IgD-negative memory B cell (primary cell): ENCODE results near the gene PDZD2. TPM values are rescaled to one million over a fixed set of nuclear protein-coding genes. Genes with fewer than 3 reads are reported as not detected.
"Not testable (repeated sequence)": the region's sequence is repeated elsewhere in the genome, so short reads cannot be mapped to it uniquely, and the experiment has no call there.

Experiments
- H3K27ac Mint-ChIP-seq, 3 donors: one replicate each; pipeline ENCODE4 v1.8.0; 2020 to 2022; ENCODE audit warnings: mild to moderate bottlenecking in 3 of 3, mixed read lengths in 3 of 3, moderate library complexity in 1 of 3
- H3K27me3 Mint-ChIP-seq: one replicate; pipeline ENCODE4 v1.8.0; 2021; ENCODE audit warnings: mixed read lengths
- H3K36me3 Mint-ChIP-seq: one replicate; pipeline ENCODE4 v1.8.0; 2020; ENCODE audit warnings: mild to moderate bottlenecking, mixed read lengths
- H3K4me1 Mint-ChIP-seq, 3 donors: one replicate each; pipeline ENCODE4 v1.8.0; 2020 to 2022; ENCODE audit warnings: mixed read lengths in 3 of 3, mild to moderate bottlenecking in 1 of 3
- H3K4me3 Mint-ChIP-seq, 4 donors: one replicate each; pipeline ENCODE4 v1.8.0; 2020 to 2022; ENCODE audit warnings: mild to moderate bottlenecking in 4 of 4, mixed read lengths in 4 of 4, moderate library complexity in 3 of 4
- H3K9me3 Mint-ChIP-seq, 3 donors: one replicate each; pipeline ENCODE4 v1.8.0; 2020 to 2021; ENCODE audit warnings: mixed read lengths in 3 of 3, mild to moderate bottlenecking in 1 of 3
- polyA plus RNA-seq: library from polyadenylated mRNA; unstranded; fragments of 300-500 nt; fragmentation: Illumina TruSeq; gene quantifications from one replicate; pipeline ENCODE4 v1.2.3, GENCODE V29; 2021

The PDZD2 gene
- polyA plus RNA-seq, 1 donor from 2014 or later, result 0.16 TPM

GRCh38 chr5:32074401-32074800, 435.5 kb downstream of the PDZD2 start:
- no peaks in the 10 kb centered on the region for H3K9me3 Mint-ChIP-seq
- H3K27ac Mint-ChIP-seq, result no peak overlapping the region
- H3K4me1 Mint-ChIP-seq, result no peaks in the 10 kb centered on the region
- H3K27me3 Mint-ChIP-seq, result no peaks in the 10 kb centered on the region
- H3K4me3 Mint-ChIP-seq, result no peak overlapping the region
- no peaks in the 10 kb centered on the region for H3K36me3 Mint-ChIP-seq

- Mint-ChIP-seq H3K27ac (no peak overlapping the region), H3K9me3 (no peaks in the 10 kb centered on the region), H3K4me1 (no peaks in the 10 kb centered on the region), H3K36me3 (no peaks in the 10 kb centered on the region), H3K4me3 (no peak overlapping the region), H3K27me3 (no peaks in the 10 kb centered on the region)
Measured at GRCh38 chr5:32076699-32077695, 438.1 kb downstream of the PDZD2 start.

- not testable (repeated sequence) for H3K9me3 Mint-ChIP-seq, H3K36me3 Mint-ChIP-seq, H3K27me3 Mint-ChIP-seq, H3K27ac Mint-ChIP-seq, H3K4me3 Mint-ChIP-seq, H3K4me1 Mint-ChIP-seq
Measured at GRCh38 chr5:32078855-32079254, 439.9 kb downstream of the PDZD2 start.

- not testable (repeated sequence) for H3K36me3 Mint-ChIP-seq, H3K27me3 Mint-ChIP-seq
Measured at GRCh38 chr5:32080565-32080964, 441.6 kb downstream of the PDZD2 start.

GRCh38 chr5:32082701-32083100, 443.8 kb downstream of the PDZD2 start:
- no peak overlapping the region for H3K27ac Mint-ChIP-seq
- H3K9me3 Mint-ChIP-seq, result no peaks in the 10 kb centered on the region
- H3K27me3 Mint-ChIP-seq, result no peaks in the 10 kb centered on the region
- no peak overlapping the region for H3K4me3 Mint-ChIP-seq
- peaks cover 4% of the 10 kb centered on the region for H3K36me3 Mint-ChIP-seq
- no peaks in the 10 kb centered on the region for H3K4me1 Mint-ChIP-seq

More at GRCh38 chr5:32080565-32080964, 441.6 kb downstream of the PDZD2 start:
- not testable (repeated sequence) for H3K27ac Mint-ChIP-seq, H3K4me1 Mint-ChIP-seq, H3K4me3 Mint-ChIP-seq, H3K9me3 Mint-ChIP-seq

GRCh38 chr5:32083981-32084430, 445.1 kb downstream of the PDZD2 start:
- H3K4me1 Mint-ChIP-seq, result no peaks in the 10 kb centered on the region
- H3K27me3 Mint-ChIP-seq, result no peaks in the 10 kb centered on the region

GRCh38 chr5:32087086-32088082, 448.5 kb downstream of the PDZD2 start:
- Mint-ChIP-seq H3K4me3 (no peak overlapping the region), H3K27me3 (no peaks in the 10 kb centered on the region), H3K4me1 (no peaks in the 10 kb centered on the region), H3K36me3 (peaks cover 6% of the 10 kb centered on the region), H3K27ac (no peak overlapping the region), H3K9me3 (no peaks in the 10 kb centered on the region)

More at GRCh38 chr5:32083981-32084430, 445.1 kb downstream of the PDZD2 start:
- Mint-ChIP-seq H3K27ac (no peak overlapping the region), H3K4me3 (no peak overlapping the region), H3K9me3 (no peaks in the 10 kb centered on the region), H3K36me3 (peaks cover 4% of the 10 kb centered on the region)

- Mint-ChIP-seq H3K4me3 (no peak overlapping the region), H3K4me1 (peaks cover 0 to 2% (median 2%) of the 10 kb centered on the region in 3 donors), H3K36me3 (peaks cover 6% of the 10 kb centered on the region), H3K9me3 (no peaks in the 10 kb centered on the region), H3K27ac (peak overlapping the region in 1 of 3 donors; percentile 9), H3K27me3 (no peaks in the 10 kb centered on the region)
Measured at GRCh38 chr5:32088214-32088613, 449.3 kb downstream of the PDZD2 start.

- H3K36me3 Mint-ChIP-seq, result peaks cover 6% of the 10 kb centered on the region
- no peak overlapping the region for H3K4me3 Mint-ChIP-seq
- H3K27ac Mint-ChIP-seq, result no peak overlapping the region
- no peaks in the 10 kb centered on the region for H3K27me3 Mint-ChIP-seq
- H3K9me3 Mint-ChIP-seq, result no peaks in the 10 kb centered on the region
- peaks cover 0 to 4% (median 3%) of the 10 kb centered on the region in 3 donors for H3K4me1 Mint-ChIP-seq
Measured at GRCh38 chr5:32089146-32090000, 450.4 kb downstream of the PDZD2 start.

GRCh38 chr5:32090026-32090754, 451.3 kb downstream of the PDZD2 start:
- no peak overlapping the region for H3K4me3 Mint-ChIP-seq
- H3K4me1 Mint-ChIP-seq, result peaks cover 0 to 4% (median 3%) of the 10 kb centered on the region in 3 donors
- H3K27me3 Mint-ChIP-seq, result no peaks in the 10 kb centered on the region
- H3K36me3 Mint-ChIP-seq, result peaks cover 6% of the 10 kb centered on the region
- H3K9me3 Mint-ChIP-seq, result no peaks in the 10 kb centered on the region
- H3K27ac Mint-ChIP-seq, result no peak overlapping the region

GRCh38 chr5:32090755-32091128, 451.8 kb downstream of the PDZD2 start:
- H3K4me1 Mint-ChIP-seq, result peaks cover 0 to 4% (median 3%) of the 10 kb centered on the region in 3 donors

GRCh38 chr5:32092938-32093812, 454.2 kb downstream of the PDZD2 start:
- Mint-ChIP-seq H3K36me3 (peaks cover 2% of the 10 kb centered on the region), H3K27ac (peak overlapping the region in 1 of 3 donors; percentile 83), H3K4me1 (peaks cover 0 to 4% (median 3%) of the 10 kb centered on the region in 3 donors), H3K27me3 (no peaks in the 10 kb centered on the region), H3K9me3 (no peaks in the 10 kb centered on the region), H3K4me3 (no peak overlapping the region)

More at GRCh38 chr5:32090755-32091128, 451.8 kb downstream of the PDZD2 start:
- no peaks in the 10 kb centered on the region for H3K9me3 Mint-ChIP-seq
- no peak overlapping the region for H3K27ac Mint-ChIP-seq
- no peak overlapping the region for H3K4me3 Mint-ChIP-seq
- peaks cover 6% of the 10 kb centered on the region for H3K36me3 Mint-ChIP-seq
- H3K27me3 Mint-ChIP-seq, result no peaks in the 10 kb centered on the region

GRCh38 chr5:32094691-32095090, 455.8 kb downstream of the PDZD2 start:
- Mint-ChIP-seq H3K9me3 (no peaks in the 10 kb centered on the region), H3K4me1 (peaks cover 0 to 4% (median 3%) of the 10 kb centered on the region in 3 donors), H3K4me3 (no peak overlapping the region), H3K36me3 (peaks cover 4% of the 10 kb centered on the region), H3K27me3 (no peaks in the 10 kb centered on the region), H3K27ac (no peak overlapping the region)
